HEK293 (cell line): ENCODE measurements around the gene TEC.

Source experiments
- KLF16 ChIP-seq: fragments of 450-650 bp; formaldehyde crosslinking; IDR thresholded peaks from 2 replicates; pipeline ENCODE4 v1.5.1; 2017; ENCODE audit warnings: missing biosample characterization, missing genetic modification characterization
- KLF9 ChIP-seq: fragments of 450-650 bp; formaldehyde crosslinking; IDR thresholded peaks from 2 replicates; pipeline ENCODE4 v1.5.1; 2016; ENCODE audit warnings: missing biosample characterization, missing genetic modification characterization, low read depth
- ZNF280C ChIP-seq: fragments of 450-650 bp; formaldehyde crosslinking; IDR thresholded peaks from 2 replicates; pipeline ENCODE4 v1.5.1; 2016; ENCODE audit warnings: missing biosample characterization, missing genetic modification characterization
- ZNF423 ChIP-seq: fragments of 450-650 bp; formaldehyde crosslinking; IDR thresholded peaks from 2 replicates; pipeline ENCODE4 v1.5.1; 2016; ENCODE audit warnings: missing biosample characterization, missing genetic modification characterization
- ZNF488 ChIP-seq: fragments of 450-650 bp; formaldehyde crosslinking; IDR thresholded peaks from 2 replicates; pipeline ENCODE4 v1.5.1; 2016; ENCODE audit warnings: missing biosample characterization, missing genetic modification characterization
- TF ChIP-seq, protein P1 (sequence below): fragments of 450-650 bp; formaldehyde crosslinking; IDR thresholded peaks from 2 replicates; pipeline ENCODE4 v1.5.1; 2016; ENCODE audit warnings: missing biosample characterization, missing genetic modification characterization

DNA sequence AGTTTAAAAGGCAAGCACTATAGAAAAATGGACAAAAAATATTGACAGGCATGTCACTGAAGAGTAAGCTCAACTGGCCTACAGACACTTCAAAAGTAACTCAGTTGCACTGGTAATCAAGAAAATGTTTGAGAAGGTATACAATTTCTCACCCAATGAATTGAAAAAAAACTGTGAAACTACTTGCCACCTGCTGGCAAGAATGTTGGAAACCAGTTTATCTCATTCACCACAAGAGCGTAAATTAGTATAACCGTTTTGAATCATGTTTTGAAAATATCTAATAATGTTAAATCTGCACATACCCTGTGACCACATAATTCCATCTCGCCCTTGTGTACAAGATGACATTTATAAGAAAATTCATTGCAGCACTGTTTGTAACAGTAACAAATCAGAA, 167.3 kb downstream of the TEC start:
- TF ChIP-seq, protein P1, sequence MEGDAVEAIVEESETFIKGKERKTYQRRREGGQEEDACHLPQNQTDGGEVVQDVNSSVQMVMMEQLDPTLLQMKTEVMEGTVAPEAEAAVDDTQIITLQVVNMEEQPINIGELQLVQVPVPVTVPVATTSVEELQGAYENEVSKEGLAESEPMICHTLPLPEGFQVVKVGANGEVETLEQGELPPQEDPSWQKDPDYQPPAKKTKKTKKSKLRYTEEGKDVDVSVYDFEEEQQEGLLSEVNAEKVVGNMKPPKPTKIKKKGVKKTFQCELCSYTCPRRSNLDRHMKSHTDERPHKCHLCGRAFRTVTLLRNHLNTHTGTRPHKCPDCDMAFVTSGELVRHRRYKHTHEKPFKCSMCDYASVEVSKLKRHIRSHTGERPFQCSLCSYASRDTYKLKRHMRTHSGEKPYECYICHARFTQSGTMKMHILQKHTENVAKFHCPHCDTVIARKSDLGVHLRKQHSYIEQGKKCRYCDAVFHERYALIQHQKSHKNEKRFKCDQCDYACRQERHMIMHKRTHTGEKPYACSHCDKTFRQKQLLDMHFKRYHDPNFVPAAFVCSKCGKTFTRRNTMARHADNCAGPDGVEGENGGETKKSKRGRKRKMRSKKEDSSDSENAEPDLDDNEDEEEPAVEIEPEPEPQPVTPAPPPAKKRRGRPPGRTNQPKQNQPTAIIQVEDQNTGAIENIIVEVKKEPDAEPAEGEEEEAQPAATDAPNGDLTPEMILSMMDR, result no peak
- TF ChIP-seq KLF9 (tag by site-specific recombination), result no peak
- no peak for TF ChIP-seq ZNF423 (tag by site-specific recombination)
- TF ChIP-seq KLF16 (tag by site-specific recombination), result no peak
- no peak for TF ChIP-seq ZNF280C
- TF ChIP-seq ZNF488, result no peak
